Measurements from ENCODE around the gene REST. TPM values are rescaled to one million over a fixed set of nuclear protein-coding genes. Genes with fewer than 3 reads are reported as not detected.
A peak's percentile ranks its signal among the peaks of the same experiment; 100 is the strongest.
"Not testable (repeated sequence)": the region's sequence is repeated elsewhere in the genome, so short reads cannot be mapped to it uniquely, and the experiment has no call there.

Gene REST
- total RNA-seq, 1 donor = 52.7 TPM

DNA sequence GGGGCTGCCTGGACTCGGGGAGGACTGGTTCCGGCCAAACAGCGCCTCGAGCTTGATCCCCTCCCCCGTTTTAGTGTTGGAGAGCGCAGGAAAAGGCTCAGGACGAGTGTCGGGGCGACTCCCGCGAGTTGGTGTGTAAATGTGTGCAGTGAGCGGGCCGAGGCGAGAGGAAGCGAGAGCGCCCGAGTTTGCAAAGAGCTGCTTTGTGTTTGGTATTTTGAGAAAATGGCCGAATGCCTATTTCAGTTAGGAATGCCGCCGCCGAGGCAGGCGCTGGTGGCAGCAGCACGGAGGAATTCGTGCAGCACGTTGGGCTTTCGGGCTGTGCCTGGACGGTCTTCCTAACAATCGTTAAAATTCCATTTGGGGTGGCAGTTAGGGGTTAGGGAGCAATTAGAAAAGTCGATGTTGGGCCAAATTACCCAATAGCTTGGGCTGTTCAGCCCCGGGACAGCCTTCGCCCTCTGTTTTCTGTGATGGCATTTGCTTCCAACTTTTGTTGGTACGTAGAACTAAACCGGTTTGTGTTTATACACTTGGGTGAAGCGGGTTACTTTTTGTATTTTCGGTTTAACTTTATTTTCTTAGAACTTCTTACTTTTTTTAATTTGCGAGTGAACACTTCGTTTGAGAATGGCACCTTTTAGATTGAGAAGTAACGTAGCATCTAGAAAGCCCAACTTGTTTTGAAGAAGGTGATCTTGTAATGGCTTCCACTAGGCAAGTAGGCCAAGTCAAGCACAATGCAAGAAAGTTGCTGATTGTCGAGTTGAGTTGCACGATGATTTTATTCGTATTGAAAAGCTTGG, 1.6 kb downstream of the REST start:
- TF ChIP-seq, protein P1, sequence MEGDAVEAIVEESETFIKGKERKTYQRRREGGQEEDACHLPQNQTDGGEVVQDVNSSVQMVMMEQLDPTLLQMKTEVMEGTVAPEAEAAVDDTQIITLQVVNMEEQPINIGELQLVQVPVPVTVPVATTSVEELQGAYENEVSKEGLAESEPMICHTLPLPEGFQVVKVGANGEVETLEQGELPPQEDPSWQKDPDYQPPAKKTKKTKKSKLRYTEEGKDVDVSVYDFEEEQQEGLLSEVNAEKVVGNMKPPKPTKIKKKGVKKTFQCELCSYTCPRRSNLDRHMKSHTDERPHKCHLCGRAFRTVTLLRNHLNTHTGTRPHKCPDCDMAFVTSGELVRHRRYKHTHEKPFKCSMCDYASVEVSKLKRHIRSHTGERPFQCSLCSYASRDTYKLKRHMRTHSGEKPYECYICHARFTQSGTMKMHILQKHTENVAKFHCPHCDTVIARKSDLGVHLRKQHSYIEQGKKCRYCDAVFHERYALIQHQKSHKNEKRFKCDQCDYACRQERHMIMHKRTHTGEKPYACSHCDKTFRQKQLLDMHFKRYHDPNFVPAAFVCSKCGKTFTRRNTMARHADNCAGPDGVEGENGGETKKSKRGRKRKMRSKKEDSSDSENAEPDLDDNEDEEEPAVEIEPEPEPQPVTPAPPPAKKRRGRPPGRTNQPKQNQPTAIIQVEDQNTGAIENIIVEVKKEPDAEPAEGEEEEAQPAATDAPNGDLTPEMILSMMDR (IDR thresholded peaks at IDR 0.05; ENCODE audit: insufficient read depth, low read depth, low read length) = no peak
- DNase-seq (ENCODE audit: low read depth) = peak; percentile 65

DNA sequence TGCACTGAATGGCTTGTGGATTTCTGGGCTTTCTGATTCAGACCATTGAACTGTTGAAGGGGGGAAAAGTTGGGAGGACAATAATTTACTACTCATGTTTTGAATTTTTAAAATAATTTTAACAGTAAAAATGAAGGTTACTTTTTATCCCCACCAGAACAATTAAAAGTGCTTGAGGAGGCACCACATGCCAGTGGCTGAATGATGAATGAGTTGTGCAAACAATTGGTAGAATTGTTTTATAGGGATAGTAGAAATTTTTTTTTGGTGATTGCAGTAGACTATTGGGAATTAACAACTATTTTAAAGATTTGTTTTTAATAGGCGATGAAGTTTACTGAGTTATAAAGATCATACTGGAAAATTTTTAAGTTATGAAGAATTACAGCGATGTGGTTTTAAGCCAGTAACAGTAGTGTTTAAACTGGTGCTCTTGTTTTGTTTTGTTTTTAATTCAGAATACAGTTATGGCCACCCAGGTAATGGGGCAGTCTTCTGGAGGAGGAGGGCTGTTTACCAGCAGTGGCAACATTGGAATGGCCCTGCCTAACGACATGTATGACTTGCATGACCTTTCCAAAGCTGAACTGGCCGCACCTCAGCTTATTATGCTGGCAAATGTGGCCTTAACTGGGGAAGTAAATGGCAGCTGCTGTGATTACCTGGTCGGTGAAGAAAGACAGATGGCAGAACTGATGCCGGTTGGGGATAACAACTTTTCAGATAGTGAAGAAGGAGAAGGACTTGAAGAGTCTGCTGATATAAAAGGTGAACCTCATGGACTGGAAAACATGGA, 2.7 kb downstream of the REST start:
- TF ChIP-seq, protein P1 (IDR thresholded peaks at IDR 0.05; ENCODE audit: insufficient read depth, low read depth, low read length) = no peak
- peak overlapping the region; percentile 95 for H3K4me3 ChIP-seq (ENCODE audit: low read depth, low read length)
- no peak for DNase-seq (ENCODE audit: low read depth)

More for the DNA sequence above, 1.6 kb downstream of the REST start:
- peak overlapping the region; percentile 95 for H3K4me3 ChIP-seq (ENCODE audit: low read depth, low read length)

DNA sequence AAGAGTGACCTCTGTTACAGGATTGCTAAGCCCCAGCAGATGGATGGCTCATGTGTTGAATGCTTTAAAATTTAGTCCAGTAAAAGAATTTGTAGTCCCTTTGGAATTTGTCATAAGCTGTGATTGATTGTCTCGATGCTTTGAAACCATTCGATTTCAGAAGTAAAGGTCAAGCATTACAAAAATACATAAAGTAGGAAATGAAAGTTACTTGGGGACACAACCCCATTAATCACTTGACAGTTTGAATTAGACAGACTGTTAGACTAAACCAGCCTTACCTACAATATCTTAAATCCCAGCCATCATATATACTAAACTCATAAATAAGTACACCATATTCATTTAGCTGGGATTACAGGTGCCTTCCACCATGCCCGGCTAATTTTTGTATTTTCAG, 6.6 kb downstream of the REST start:
- TF ChIP-seq, protein P1 (IDR thresholded peaks at IDR 0.05; ENCODE audit: insufficient read depth, low read depth, low read length) = no peak
- H3K4me3 ChIP-seq (ENCODE audit: low read depth, low read length) = no peak overlapping the region
- DNase-seq (ENCODE audit: low read depth) = no peak

DNA sequence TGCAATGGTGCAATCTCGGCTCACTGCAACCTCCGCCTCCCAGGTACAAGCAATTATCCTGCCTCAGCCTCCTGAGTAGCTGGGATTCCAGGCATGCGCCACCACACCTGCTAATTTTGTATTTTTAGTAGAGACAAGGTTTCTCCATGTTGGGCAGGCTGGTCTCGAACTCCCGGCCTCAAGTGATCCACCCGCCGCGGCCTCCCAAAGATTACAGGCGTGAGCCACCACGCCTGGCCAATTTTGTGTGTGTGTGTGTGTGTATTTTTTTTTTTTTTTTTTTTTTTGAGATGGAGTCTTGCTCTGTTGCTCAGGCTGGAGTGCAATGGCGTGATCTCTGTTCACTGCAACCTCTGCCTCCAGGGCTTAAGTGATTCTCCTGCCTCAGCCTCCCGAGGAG, 7.3 kb downstream of the REST start:
- not testable (repeated sequence) for H3K4me3 ChIP-seq (ENCODE audit: low read depth, low read length); DNase-seq (ENCODE audit: low read depth)

DNA sequence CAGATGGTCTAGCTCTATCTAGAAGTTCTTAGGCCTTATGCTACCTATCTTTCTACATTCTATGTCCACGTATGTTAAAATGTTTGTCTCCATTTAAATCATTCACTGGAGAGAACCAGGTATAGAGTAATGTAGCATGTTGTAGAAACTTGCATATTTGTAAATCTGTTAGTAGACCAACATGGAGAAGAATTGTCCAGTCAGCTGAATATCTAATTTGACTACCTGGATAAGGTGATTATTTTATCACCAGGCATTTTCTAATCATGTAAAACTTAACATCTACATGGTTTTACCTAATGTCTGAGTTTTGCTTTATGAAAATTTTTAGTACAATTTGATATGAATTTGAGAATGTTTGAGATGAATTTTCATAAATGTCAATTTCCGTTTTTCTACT, 19.5 kb downstream of the REST start:
- no peak for DNase-seq (ENCODE audit: low read depth)
- H3K4me3 ChIP-seq (ENCODE audit: low read depth, low read length) = no peak overlapping the region
- TF ChIP-seq, protein P1 (IDR thresholded peaks at IDR 0.05; ENCODE audit: insufficient read depth, low read depth, low read length) = no peak

DNA sequence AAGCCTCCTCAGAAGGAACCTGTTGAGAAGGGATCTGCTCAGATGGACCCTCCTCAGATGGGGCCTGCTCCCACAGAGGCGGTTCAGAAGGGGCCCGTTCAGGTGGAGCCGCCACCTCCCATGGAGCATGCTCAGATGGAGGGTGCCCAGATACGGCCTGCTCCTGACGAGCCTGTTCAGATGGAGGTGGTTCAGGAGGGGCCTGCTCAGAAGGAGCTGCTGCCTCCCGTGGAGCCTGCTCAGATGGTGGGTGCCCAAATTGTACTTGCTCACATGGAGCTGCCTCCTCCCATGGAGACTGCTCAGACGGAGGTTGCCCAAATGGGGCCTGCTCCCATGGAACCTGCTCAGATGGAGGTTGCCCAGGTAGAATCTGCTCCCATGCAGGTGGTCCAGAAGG, 22.9 kb downstream of the REST start:
- no peak for DNase-seq (ENCODE audit: low read depth)
- TF ChIP-seq, protein P1 (IDR thresholded peaks at IDR 0.05; ENCODE audit: insufficient read depth, low read depth, low read length) = no peak
- no peak overlapping the region for H3K4me3 ChIP-seq (ENCODE audit: low read depth, low read length)

DNA sequence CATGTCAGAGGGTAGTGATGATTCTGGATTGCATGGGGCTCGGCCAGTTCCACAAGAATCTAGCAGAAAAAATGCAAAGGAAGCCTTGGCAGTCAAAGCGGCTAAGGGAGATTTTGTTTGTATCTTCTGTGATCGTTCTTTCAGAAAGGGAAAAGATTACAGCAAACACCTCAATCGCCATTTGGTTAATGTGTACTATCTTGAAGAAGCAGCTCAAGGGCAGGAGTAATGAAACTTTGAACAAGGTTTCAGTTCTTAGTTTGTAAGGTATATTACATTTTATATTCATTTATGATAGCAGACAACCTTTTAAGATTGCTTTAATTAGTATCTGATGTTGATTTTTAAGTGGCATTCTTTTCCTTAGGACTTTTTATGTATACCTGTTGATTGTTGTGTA, 24.2 kb downstream of the REST start:
- TF ChIP-seq, protein P1 (IDR thresholded peaks at IDR 0.05; ENCODE audit: insufficient read depth, low read depth, low read length) = no peak
- no peak overlapping the region for H3K4me3 ChIP-seq (ENCODE audit: low read depth, low read length)
- DNase-seq (ENCODE audit: low read depth) = no peak

Measured in fibroblast of villous mesenchyme (primary cell).